ENCODE results near the gene UPF1.

Gene UPF1

DNA sequence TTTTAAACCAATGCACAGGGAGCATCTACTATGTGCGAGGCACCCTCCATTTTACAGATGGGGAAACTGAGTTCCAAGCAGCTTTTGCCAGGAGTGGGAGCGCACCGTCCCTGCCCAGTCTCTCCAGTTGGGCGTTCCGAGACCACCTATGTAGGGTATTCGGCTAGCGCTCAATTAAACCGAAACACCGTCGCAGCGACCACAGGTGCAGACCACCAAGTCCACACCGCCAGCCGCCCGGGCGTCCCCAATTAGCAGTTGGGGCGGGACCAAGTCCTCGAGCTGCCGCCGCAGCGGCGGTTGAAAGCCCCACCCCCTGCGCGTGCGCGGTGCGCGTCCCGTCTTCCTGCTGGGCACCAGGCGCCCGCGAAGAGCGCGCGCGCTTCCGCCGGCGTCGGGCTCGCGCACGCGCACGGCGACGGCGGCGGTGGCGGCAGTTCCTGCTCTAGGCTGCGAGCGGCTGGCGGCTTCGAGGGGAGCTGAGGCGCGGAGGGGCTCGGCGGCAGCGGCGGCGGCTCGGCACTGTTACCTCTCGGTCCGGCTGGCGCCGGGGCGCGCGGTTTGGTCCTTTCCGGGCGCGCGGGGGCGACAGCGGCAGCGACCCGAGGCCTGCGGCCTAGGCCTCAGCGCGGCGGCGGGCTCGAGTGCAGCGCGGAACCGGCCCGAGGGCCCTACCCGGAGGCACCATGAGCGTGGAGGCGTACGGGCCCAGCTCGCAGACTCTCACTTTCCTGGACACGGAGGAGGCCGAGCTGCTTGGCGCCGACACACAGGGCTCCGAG lies at the start of gene UPF1:
UPF1 (plus strand) TSS at position 436 of the 782 bp plus-strand sequence; CDS start at position 687, 251 bp downstream.
- Histone ChIP-seq H3K27me3 (ENCODE audit: control insufficient read depth in 1 of 2, insufficient read depth in 2 of 2, low read length in 2 of 2) (no peaks in the 10 kb centered on the region), H3K4me1 (ENCODE audit: control insufficient read depth, insufficient read depth, low read length) (peaks cover 32% of the 10 kb centered on the region), H3K9me3 (ENCODE audit: control insufficient read depth in 2 of 2, low read length in 2 of 2) (peaks cover 3 to 12% of the 10 kb centered on the region in 2 donors), H3K27ac (ENCODE audit: low read length) (peak within 1 kb of the TSS; percentile 53), H3K9ac (ENCODE audit: low read length in 2 of 2) (peak within 1 kb of the TSS; percentile 87 to 93), H3K4me3 (ENCODE audit: low read length in 2 of 2) (peak within 1 kb of the TSS; percentile 84 to 86), H3K36me3 (ENCODE audit: control insufficient read depth in 2 of 2, insufficient read depth in 2 of 2, low read length in 2 of 2) (peaks cover 0 to 2% of the 10 kb centered on the region in 2 donors)

DNA sequence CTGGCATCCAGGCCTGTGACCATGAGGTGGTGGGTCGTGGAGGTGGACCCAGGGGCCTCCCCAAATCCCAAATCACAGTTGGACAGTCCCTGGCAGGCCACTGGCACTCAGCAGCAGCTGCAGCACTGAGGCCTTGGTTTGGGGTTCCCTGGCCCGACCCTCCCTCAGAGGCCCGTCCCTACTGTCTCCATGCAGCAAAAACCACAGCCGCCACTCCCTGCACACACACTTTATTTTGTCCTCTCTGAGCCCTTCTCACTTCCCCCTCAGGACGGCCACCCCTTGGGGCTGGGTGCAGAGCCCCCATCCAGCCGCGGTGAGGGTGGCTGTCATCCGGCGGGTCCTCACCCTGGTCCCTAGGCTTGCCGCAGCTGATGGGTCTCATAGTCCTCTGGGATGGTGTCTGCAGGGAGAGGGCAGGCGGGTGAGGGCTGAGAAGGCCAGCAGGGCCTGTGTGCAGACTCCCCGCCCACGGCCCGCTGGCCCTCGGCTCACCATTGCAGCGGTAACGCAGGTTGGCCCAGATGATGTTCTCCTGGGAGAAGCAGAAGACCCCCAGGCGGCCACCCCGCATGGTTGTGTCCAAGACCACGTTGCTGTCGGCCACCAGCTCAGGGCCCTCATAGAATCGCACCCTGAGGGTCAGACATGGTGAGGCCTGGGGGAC lies 49.1 kb upstream of the UPF1 start:
- Histone ChIP-seq H3K9me3 (ENCODE audit: control insufficient read depth in 2 of 2, low read length in 2 of 2) (no peaks in the 10 kb centered on the region), H3K9ac (ENCODE audit: low read length in 2 of 2) (no peak overlapping the region), H3K4me3 (ENCODE audit: low read length in 2 of 2) (no peak overlapping the region), H3K4me1 (ENCODE audit: control insufficient read depth, insufficient read depth, low read length) (peaks cover 13% of the 10 kb centered on the region), H3K27me3 (ENCODE audit: control insufficient read depth in 1 of 2, insufficient read depth in 2 of 2, low read length in 2 of 2) (peaks cover 14 to 20% of the 10 kb centered on the region in 2 donors), H3K27ac (ENCODE audit: low read length) (no peak overlapping the region), H3K36me3 (ENCODE audit: control insufficient read depth in 2 of 2, insufficient read depth in 2 of 2, low read length in 2 of 2) (no peaks in the 10 kb centered on the region)

DNA sequence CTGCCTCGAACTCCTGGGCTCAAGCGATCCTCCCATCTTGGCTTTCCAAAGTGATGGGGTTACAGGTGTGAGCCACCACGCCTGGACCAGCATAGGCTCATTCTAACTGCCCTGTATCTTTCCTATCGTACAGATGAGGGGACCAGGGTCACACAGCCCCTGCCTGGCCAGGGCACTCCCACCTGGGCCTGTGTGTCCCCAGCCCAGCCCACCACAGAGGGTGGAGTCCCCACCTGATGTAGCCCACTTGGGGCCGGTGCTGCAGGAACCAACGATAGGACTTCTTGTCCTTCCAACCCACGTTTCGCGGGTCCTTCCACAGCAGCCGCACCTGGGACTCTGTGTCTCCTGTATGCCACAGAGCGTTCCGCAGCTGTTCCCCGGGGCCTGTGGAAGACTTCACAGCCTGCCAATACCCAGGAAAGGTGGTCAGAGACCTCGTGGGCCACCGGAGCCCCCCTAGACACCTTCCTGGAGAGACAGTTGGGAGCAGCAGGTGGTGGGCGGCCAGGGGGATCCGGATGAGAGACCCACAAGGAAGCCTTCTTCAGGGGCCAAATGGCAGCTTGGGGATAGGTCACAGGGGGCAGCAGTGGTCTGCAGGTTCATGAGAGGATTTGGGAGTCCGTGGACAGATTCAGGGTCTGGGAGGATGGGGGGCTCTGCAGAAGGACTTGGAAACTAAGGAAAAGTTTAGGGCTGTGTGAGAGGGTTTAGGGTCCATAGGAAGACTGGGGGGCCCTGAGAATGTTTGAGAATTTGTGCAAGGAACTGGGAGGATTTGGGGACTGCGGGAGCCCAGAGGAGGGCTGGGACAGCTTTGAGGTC lies 47.6 kb upstream of the UPF1 start:
- peaks cover 20 to 32% of the 10 kb centered on the region in 2 donors for H3K27me3 ChIP-seq (ENCODE audit: control insufficient read depth in 1 of 2, insufficient read depth in 2 of 2, low read length in 2 of 2)
- H3K9ac ChIP-seq (ENCODE audit: low read length in 2 of 2), result no peak overlapping the region
- H3K36me3 ChIP-seq (ENCODE audit: control insufficient read depth in 2 of 2, insufficient read depth in 2 of 2, low read length in 2 of 2), result no peaks in the 10 kb centered on the region
- peaks cover 18% of the 10 kb centered on the region for H3K4me1 ChIP-seq (ENCODE audit: control insufficient read depth, insufficient read depth, low read length)
- no peak overlapping the region for H3K27ac ChIP-seq (ENCODE audit: low read length)
- H3K4me3 ChIP-seq (ENCODE audit: low read length in 2 of 2), result no peak overlapping the region
- H3K9me3 ChIP-seq (ENCODE audit: control insufficient read depth in 2 of 2, low read length in 2 of 2), result no peaks in the 10 kb centered on the region

DNA sequence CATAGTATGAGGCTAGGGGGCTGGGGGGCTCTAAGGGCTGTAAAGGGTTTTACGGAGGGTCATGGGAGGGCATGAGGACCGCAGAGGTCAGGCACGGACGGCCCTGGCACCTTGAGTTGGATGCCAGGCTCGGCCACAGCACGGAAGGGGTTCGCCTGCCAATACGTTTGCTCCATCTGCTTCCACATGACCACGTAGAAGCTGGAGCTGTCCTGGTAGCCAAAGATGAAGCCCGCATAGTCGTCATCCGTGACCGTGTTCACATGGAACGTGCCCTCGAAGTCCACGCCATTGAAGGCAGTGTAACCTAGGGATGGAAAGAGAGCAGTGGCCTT lies 47.0 kb upstream of the UPF1 start:
- Histone ChIP-seq H3K27ac (ENCODE audit: low read length) (no peak overlapping the region), H3K9ac (ENCODE audit: low read length in 2 of 2) (no peak overlapping the region), H3K9me3 (ENCODE audit: control insufficient read depth in 2 of 2, low read length in 2 of 2) (no peaks in the 10 kb centered on the region), H3K36me3 (ENCODE audit: control insufficient read depth in 2 of 2, insufficient read depth in 2 of 2, low read length in 2 of 2) (no peaks in the 10 kb centered on the region), H3K4me1 (ENCODE audit: control insufficient read depth, insufficient read depth, low read length) (peaks cover 22% of the 10 kb centered on the region), H3K27me3 (ENCODE audit: control insufficient read depth in 1 of 2, insufficient read depth in 2 of 2, low read length in 2 of 2) (peaks cover 25 to 38% of the 10 kb centered on the region in 2 donors), H3K4me3 (ENCODE audit: low read length in 2 of 2) (no peak overlapping the region)

DNA sequence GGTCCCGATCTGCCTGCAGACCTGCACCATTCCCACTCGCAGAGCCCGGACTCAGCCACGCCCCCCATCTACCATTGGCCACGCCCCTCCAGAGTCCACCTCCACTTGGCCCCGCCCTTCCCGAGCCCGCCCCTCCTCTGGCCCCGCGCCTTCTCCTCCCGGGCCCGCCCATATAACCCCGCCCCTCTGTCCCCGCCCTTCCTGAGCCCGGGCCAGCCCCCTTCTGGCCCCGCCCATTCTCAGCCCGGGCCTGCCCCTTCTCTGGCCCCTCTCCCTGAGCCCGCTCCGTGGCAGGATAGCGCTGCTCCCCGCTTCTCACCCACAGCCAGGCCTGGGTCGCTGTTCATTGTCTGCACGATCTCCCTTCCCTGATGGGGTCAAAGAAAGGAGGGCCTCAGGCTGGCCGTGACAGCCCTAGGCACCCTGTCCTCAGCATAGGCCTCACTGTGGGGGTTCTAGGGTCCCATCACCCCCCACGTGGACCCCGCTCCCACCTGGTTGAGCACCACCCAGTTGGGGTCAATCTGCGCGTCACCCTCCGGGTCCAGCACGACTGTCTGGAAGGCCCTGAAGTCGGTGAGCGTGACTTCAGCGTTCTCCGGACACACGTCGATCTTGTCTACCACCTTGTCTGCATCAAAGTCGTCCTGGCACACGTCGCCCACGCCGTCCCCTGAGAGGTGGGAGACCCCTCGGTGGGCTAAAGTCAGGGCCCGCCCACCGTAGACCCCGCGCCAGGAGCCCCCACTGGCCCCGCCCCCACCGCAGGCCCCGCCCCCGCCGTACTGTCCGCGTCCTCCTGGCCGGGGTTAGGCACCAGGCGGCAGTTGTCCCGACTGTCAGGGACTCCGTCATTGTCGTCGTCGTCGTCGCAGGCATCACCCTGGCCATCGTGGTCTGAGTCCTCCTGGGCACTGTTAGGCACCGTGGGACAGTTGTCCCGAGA lies 46.3 kb upstream of the UPF1 start:
- Histone ChIP-seq H3K9ac (ENCODE audit: low read length in 2 of 2) (no peak overlapping the region), H3K27ac (ENCODE audit: low read length) (no peak overlapping the region), H3K36me3 (ENCODE audit: control insufficient read depth in 2 of 2, insufficient read depth in 2 of 2, low read length in 2 of 2) (no peaks in the 10 kb centered on the region), H3K27me3 (ENCODE audit: control insufficient read depth in 1 of 2, insufficient read depth in 2 of 2, low read length in 2 of 2) (peaks cover 30 to 45% of the 10 kb centered on the region in 2 donors), H3K4me1 (ENCODE audit: control insufficient read depth, insufficient read depth, low read length) (peaks cover 27% of the 10 kb centered on the region), H3K9me3 (ENCODE audit: control insufficient read depth in 2 of 2, low read length in 2 of 2) (no peaks in the 10 kb centered on the region), H3K4me3 (ENCODE audit: low read length in 2 of 2) (peak overlapping the region in 1 of 2 donors; percentile 49)

DNA sequence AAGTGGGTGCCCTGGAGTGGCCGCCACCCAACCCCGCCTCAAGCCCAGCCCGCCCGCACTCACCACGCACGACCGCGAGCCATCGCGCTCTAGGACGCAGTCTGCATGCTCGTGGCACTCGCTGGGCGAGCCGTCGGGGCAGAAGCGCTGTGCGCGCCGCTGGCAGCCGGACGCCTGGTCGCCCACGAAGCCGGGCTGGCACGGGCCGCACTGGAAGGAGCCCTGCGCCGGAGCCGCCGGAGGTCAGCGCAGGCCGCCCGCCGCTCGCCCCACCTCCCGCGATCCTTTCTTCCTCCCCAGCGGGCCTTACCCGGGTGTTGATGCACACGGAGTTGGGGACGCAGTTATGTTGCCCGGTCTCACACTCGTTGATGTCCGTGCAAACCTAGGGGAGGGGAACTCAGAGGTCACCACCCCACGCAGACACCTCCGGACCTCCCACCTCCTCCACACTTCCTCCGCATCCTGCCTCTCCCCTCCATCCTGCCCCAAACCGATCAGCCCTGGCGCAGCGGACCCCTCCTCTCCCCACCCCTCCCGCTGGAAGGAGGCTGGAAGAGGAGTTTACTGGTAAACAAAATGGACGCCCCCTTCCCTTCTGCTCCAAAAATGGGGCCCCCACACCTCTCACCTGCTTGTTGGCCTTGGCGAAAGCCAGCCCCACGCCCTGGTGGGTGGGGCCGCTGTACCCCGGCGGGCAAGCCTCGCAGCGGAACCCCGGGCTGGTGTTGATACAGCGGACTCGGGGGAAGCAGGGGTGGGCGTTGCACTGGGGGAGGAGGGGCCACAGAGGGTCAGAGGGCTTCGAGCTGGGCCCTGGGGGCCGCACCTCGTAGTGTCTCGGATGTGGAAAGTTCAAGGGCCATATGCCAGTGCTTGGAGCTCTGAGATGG lies 43.0 kb upstream of the UPF1 start:
- Histone ChIP-seq H3K4me3 (ENCODE audit: low read length in 2 of 2) (no peak overlapping the region), H3K27ac (ENCODE audit: low read length) (no peak overlapping the region), H3K4me1 (ENCODE audit: control insufficient read depth, insufficient read depth, low read length) (peaks cover 36% of the 10 kb centered on the region), H3K9me3 (ENCODE audit: control insufficient read depth in 2 of 2, low read length in 2 of 2) (no peaks in the 10 kb centered on the region), H3K36me3 (ENCODE audit: control insufficient read depth in 2 of 2, insufficient read depth in 2 of 2, low read length in 2 of 2) (no peaks in the 10 kb centered on the region), H3K9ac (ENCODE audit: low read length in 2 of 2) (no peak overlapping the region), H3K27me3 (ENCODE audit: control insufficient read depth in 1 of 2, insufficient read depth in 2 of 2, low read length in 2 of 2) (peaks cover 58 to 73% of the 10 kb centered on the region in 2 donors)

DNA sequence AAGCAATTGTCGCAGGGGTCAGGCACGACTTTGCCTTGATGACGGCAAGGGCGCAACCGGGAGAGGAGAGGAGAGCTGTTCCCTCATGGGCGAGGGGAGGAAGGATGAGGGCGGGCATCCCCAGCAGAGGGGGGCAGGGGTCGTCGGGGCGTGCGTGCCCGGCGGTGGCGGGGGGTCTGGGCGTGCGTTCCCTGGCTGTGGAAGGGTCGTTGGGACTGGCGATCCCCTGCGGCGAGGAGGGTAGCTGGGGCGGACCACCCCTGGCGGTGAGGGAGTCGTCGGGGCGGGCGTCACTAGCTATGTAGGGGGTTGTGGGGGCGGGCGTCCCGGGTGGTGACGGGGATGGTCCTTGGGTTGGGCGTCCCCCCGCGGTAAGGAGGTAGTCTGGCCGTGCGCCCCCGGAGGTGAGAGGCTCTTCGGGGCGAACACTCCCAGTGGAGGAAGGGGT lies 42.3 kb upstream of the UPF1 start:
- no peak overlapping the region for H3K27ac ChIP-seq (ENCODE audit: low read length)
- H3K4me1 ChIP-seq (ENCODE audit: control insufficient read depth, insufficient read depth, low read length), result peaks cover 36% of the 10 kb centered on the region
- peaks cover 58 to 76% of the 10 kb centered on the region in 2 donors for H3K27me3 ChIP-seq (ENCODE audit: control insufficient read depth in 1 of 2, insufficient read depth in 2 of 2, low read length in 2 of 2)
- H3K9ac ChIP-seq (ENCODE audit: low read length in 2 of 2), result no peak overlapping the region
- H3K9me3 ChIP-seq (ENCODE audit: control insufficient read depth in 2 of 2, low read length in 2 of 2), result no peaks in the 10 kb centered on the region
- H3K36me3 ChIP-seq (ENCODE audit: control insufficient read depth in 2 of 2, insufficient read depth in 2 of 2, low read length in 2 of 2), result no peaks in the 10 kb centered on the region
- H3K4me3 ChIP-seq (ENCODE audit: low read length in 2 of 2), result peak overlapping the region in 1 of 2 donors; percentile 54

DNA sequence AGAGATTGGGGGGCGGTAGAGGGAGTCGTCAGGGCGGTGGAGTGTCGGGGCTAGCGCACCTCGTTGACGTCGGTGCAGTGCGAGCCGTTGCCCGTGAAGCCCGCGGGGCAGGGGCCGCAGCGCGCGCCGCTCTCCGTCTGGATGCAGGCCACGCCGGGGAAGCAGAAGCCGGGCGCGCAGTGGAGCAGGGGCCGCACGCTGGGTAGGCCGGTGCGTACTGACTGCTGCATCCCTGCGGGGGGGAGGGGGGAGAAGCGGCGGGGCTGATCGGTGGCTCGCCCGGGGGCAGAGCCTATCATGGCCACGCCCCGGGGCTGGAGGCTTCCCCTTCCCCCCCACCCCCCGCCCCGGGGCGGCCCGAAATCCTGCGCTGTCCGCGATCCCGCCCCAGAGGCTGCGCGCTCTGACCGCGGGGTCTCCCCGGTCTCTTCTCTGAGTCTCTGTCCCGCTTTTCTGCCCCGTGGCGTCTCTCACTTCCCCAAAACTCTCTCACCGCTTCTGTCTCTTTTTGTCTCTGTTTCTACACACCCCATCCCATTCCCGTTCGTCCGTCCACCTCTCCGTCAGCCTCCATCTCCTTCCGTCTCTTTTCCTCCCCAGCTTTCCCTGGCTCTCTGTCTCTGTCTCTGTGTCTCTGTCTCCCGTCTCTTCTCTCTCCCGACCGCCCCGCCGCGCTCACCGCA lies 41.7 kb upstream of the UPF1 start:
- Histone ChIP-seq H3K4me1 (ENCODE audit: control insufficient read depth, insufficient read depth, low read length) (peaks cover 36% of the 10 kb centered on the region), H3K9ac (ENCODE audit: low read length in 2 of 2) (no peak overlapping the region), H3K36me3 (ENCODE audit: control insufficient read depth in 2 of 2, insufficient read depth in 2 of 2, low read length in 2 of 2) (no peaks in the 10 kb centered on the region), H3K4me3 (ENCODE audit: low read length in 2 of 2) (peak overlapping the region; percentile 35 to 54), H3K27me3 (ENCODE audit: control insufficient read depth in 1 of 2, insufficient read depth in 2 of 2, low read length in 2 of 2) (peaks cover 58 to 79% of the 10 kb centered on the region in 2 donors), H3K27ac (ENCODE audit: low read length) (no peak overlapping the region), H3K9me3 (ENCODE audit: control insufficient read depth in 2 of 2, low read length in 2 of 2) (no peaks in the 10 kb centered on the region)
